GM12878 (cell line): ENCODE results near the gene LEMD1. TPM values are rescaled to one million over a fixed set of nuclear protein-coding genes. Genes with fewer than 3 reads are reported as not detected.
"Not testable (repeated sequence)": the region's sequence is repeated elsewhere in the genome, so short reads cannot be mapped to it uniquely, and the experiment has no call there.

Source experiments
- ATAC-seq: fragments of 200-7000 bp; cut with Tn5 transposase; 3 replicates; pipeline ENCODE4 v1.9.1; 2020; ENCODE audit warnings: mild to moderate bottlenecking, moderate library complexity
- BruUV-seq: library from RNA; stranded (reverse); fragments of 400-500 nt; replicated peaks from 2 replicates; lab custom pipeline; 2021; lab: Mats Ljungman, UMichigan
- CTCF ChIA-PET: fragments of 300-600 bp; sonication (Branson Sonifier 250); formaldehyde crosslinking; extraction: SDS; loops from one replicate; lab custom pipeline; 2021; ENCODE audit warnings: inconsistent platforms; lab: Yijun Ruan, JAX
- POLR2A ChIA-PET: fragments of 350-600 bp; formaldehyde crosslinking; extraction: SDS; loops from one replicate; lab custom pipeline; 2021; ENCODE audit warnings: inconsistent platforms; lab: Charles Lee
- RAD21 ChIA-PET: fragments of 300-600 bp; sonication (Branson Sonifier 250); formaldehyde crosslinking; loops from one replicate; lab custom pipeline; 2023; ENCODE audit warnings: antibody characterized with exemption; ENCODE audit not compliant: unreplicated experiment; lab: Charles Lee
- SMC1A ChIA-PET: fragments of 300-600 bp; sonication (Branson Sonifier 250); formaldehyde crosslinking; loops from one replicate; lab custom pipeline; 2023; ENCODE audit not compliant: unreplicated experiment, uncharacterized antibody; lab: Charles Lee
- DNase-seq: peaks from one replicate; pipeline ENCODE4 v3.0.0-alpha.2; 2011; ENCODE audit warnings: low read depth, low spot score
- FAIRE-seq: peaks from 3 replicates; lab custom pipeline; 2011; peaks lifted over from hg19 to GRCh38; lab: Jason Lieb, UNC
- H2AFZ ChIP-seq: 2 replicates; pipeline ENCODE4 v1.6.0; 2011; ENCODE audit warnings: low read depth, low read length, control low read depth; ENCODE audit not compliant: control insufficient read depth
- H3K27ac ChIP-seq: 2 replicates; pipeline ENCODE4 v1.5.1; 2011; ENCODE audit warnings: control low read depth; ENCODE audit not compliant: control insufficient read depth, insufficient read depth
- H3K27me3 ChIP-seq, 2 experiments: replicated peaks in 1 of 2; 2 replicates each; pipeline versions ENCODE4 v1.6.0 to v1.6.1; 2011; ENCODE audit warnings: low read length in 1 of 2; ENCODE audit not compliant: control insufficient read depth in 2 of 2, insufficient read depth in 2 of 2
- H3K36me3 ChIP-seq, 2 experiments: 2 replicates each; pipeline ENCODE4 v1.5.1; 2011; ENCODE audit warnings: low read length in 1 of 2; ENCODE audit not compliant: control insufficient read depth in 2 of 2, insufficient read depth in 2 of 2
- H3K4me1 ChIP-seq: 2 replicates; pipeline ENCODE4 v1.6.1; 2011; ENCODE audit warnings: mild to moderate bottlenecking, low read length, moderate library complexity, mixed read lengths; ENCODE audit not compliant: control insufficient read depth, insufficient read depth
- H3K4me2 ChIP-seq: 2 replicates; pipeline ENCODE4 v1.6.0; 2011; ENCODE audit warnings: control low read depth; ENCODE audit not compliant: control insufficient read depth, insufficient read depth
- H3K4me3 ChIP-seq: fragments of 200-600 bp; sonication (generic); 2 replicates; pipeline ENCODE4 v1.5.1; 2016
- H3K79me2 ChIP-seq: 2 replicates; pipeline ENCODE4 v1.6.0; 2011; ENCODE audit warnings: low read length; ENCODE audit not compliant: control insufficient read depth, insufficient read depth
- H3K9ac ChIP-seq: 2 replicates; pipeline ENCODE4 v1.8.0; 2011; ENCODE audit warnings: low read length, control low read depth, mixed read lengths; ENCODE audit not compliant: control insufficient read depth, insufficient read depth
- H3K9me3 ChIP-seq: replicated peaks from 3 replicates; pipeline ENCODE4 v1.5.1; 2011; ENCODE audit warnings: mild to moderate bottlenecking, low read length; ENCODE audit not compliant: control insufficient read depth, insufficient read depth
- H4K20me1 ChIP-seq: 2 replicates; pipeline ENCODE4 v1.6.0; 2011; ENCODE audit not compliant: control insufficient read depth, insufficient read depth
- CBX3 ChIP-seq: fragments of 200-600 bp; sonication (generic); IDR thresholded peaks from 2 replicates; pipeline ENCODE4 v1.6.1; 2016; ENCODE audit warnings: low read depth, borderline replicate concordance
- EED ChIP-seq: sonication (generic); IDR thresholded peaks from 2 replicates; pipeline ENCODE4 v1.6.1; 2016; ENCODE audit warnings: antibody characterized with exemption, low read depth
- FOXM1 ChIP-seq: IDR thresholded peaks from 2 replicates; pipeline ENCODE4 v1.6.1; 2012; ENCODE audit warnings: low read depth, mild to moderate bottlenecking, inconsistent platforms, low read length, moderate library complexity
- HCFC1 ChIP-seq: fragments of 150-350 bp; IDR thresholded peaks from 2 replicates; pipeline ENCODE4 v1.6.1; 2014; ENCODE audit warnings: low read length
- LARP7 ChIP-seq: fragments of 450-650 bp; IDR thresholded peaks from 2 replicates; pipeline ENCODE4 v1.6.1; 2017; ENCODE audit warnings: mild to moderate bottlenecking
- POLR2AphosphoS5 ChIP-seq: IDR thresholded peaks from 2 replicates; pipeline ENCODE4 v1.6.1; 2011; ENCODE audit warnings: mild to moderate bottlenecking, low read length, inconsistent platforms
- POU2F2 ChIP-seq: IDR thresholded peaks from 3 replicates; pipeline ENCODE4 v1.6.1; 2011; ENCODE audit warnings: low read depth, mild to moderate bottlenecking, low read length, borderline replicate concordance
- SIX5 ChIP-seq: IDR thresholded peaks from 2 replicates; pipeline ENCODE4 v1.6.1; 2011; ENCODE audit warnings: mild to moderate bottlenecking, low read depth, low read length, moderate library complexity; ENCODE audit not compliant: severe bottlenecking
- SP1 ChIP-seq: IDR thresholded peaks from one replicate; pipeline ENCODE4 v1.6.1; 2011; ENCODE audit warnings: low read depth, low read length
- SRF ChIP-seq, 2 experiments: IDR thresholded peaks; 2 replicates each; pipeline ENCODE4 v1.6.1; 2011; ENCODE audit warnings: low read depth in 2 of 2, low read length in 2 of 2, mild to moderate bottlenecking in 1 of 2, moderate library complexity in 1 of 2
- ZNF217 ChIP-seq: fragments of 450-650 bp; IDR thresholded peaks from 2 replicates; pipeline ENCODE4 v1.6.1; 2017; ENCODE audit warnings: antibody characterized with exemption, mild to moderate bottlenecking
- WGBS: methylation state at CpG from one replicate; pipeline ENCODE4 v1.1.6; 2016; ENCODE audit warnings: low lambda C conversion rate; ENCODE audit not compliant: insufficient replicate concordance, insufficient coverage; ENCODE audit errors: missing lambda C conversion rate; 5-methylcytosine and 5-hydroxymethylcytosine counted together
- in situ Hi-C: fragments of 300-500 bp; cut with MboI; formaldehyde crosslinking; loops from 9 replicates; pipeline ENCODE4 v1.14.3; 2018; ENCODE audit warnings: mixed read lengths
- intact Hi-C: fragments of 100-400 bp; cut with micrococcal nuclease; formaldehyde crosslinking; loops from one replicate; pipeline ENCODE4 v1.14.2; 2022; ENCODE audit not compliant: unreplicated experiment
- polyA plus RNA-seq, 11 experiments: library from polyadenylated mRNA; depleted of rRNA in 4 of 11; unstranded in 6 of 11; stranded (reverse) in 5 of 11; fragments of >200 nt; fragmentation: Nextera tagmentation in 4 of 11; fragmentation: Illumina TruSeq in 1 of 11; extraction: Ambion mirVana in 4 of 11; extraction: Trizol in 1 of 11; gene quantifications; 1 replicate in 1 of 11; 2 replicates in 10 of 11; pipeline versions ENCODE4 v1.2.1 to v1.2.3, GENCODE V29; 2011 to 2016; ENCODE audit warnings: inconsistent platforms in 2 of 11, missing spikeins in 2 of 11, low read depth in 1 of 11
- total RNA-seq, 4 experiments: library from RNA; depleted of rRNA in 3 of 4; stranded (reverse); fragments of >200 nt in 3 of 4; fragmentation: Illumina TruSeq in 1 of 4; extraction: Trizol in 1 of 4; gene quantifications; 2 replicates each; pipeline versions ENCODE4 v1.2.1 to v1.2.3, GENCODE V29; 2013 to 2021
- TF ChIP-seq, protein P1 (sequence below): fragments of 450-650 bp; conservative IDR thresholded peaks from 2 replicates; pipeline ENCODE4 v1.6.1; 2017; ENCODE audit warnings: mild to moderate bottlenecking, moderate library complexity
- TF ChIP-seq, protein P2 (sequence below): IDR thresholded peaks from 2 replicates; pipeline ENCODE4 v1.6.1; 2011; ENCODE audit warnings: borderline replicate concordance, low read depth, mild to moderate bottlenecking, moderate library complexity, mixed read lengths, low read length; ENCODE audit not compliant: insufficient read depth; ENCODE audit errors: extremely low read length

Gene LEMD1
- total and polyA plus RNA-seq, 10 of the 15 experiments (the other 5 are each of a cell fraction or from before 2014, with no cell fraction given): 0.19 to 1.2 (median 0.26) TPM; not detected in 7

GRCh38 chr1:205432692-205433091, 10.8 kb upstream of the LEMD1 start:
- CTCF ChIA-PET: interaction anchor here (0.5 to 8.8 kb wide), 9 partner anchors 9 to 147 kb away, joined by 3 to 191 read pairs (median 3); no protein-coding TSS in a partner anchor
- H2AFZ ChIP-seq, H3K4me1 ChIP-seq, H3K27me3 ChIP-seq, H3K9ac ChIP-seq, intact Hi-C loops, BruUV-seq, H4K20me1 ChIP-seq, H3K36me3 ChIP-seq, H3K27ac ChIP-seq, H3K4me2 ChIP-seq, FAIRE-seq, in situ Hi-C loops, H3K4me3 ChIP-seq, DNase-seq, H3K9me3 ChIP-seq, ATAC-seq, POLR2A ChIA-PET, H3K79me2 ChIP-seq: not testable (repeated sequence)
- SMC1A ChIA-PET: interaction anchor here (0.6 to 2.9 kb wide), 5 partner anchors 9 to 1297 kb away, joined by 3 to 15 read pairs (median 3); no protein-coding TSS in a partner anchor
- WGBS: 0% methylated on average over 1 of the region's 1 CpG
- RAD21 ChIA-PET: interaction anchor here (1.3 to 3.9 kb wide), 3 partner anchors 47 to 78 kb away, joined by 3 to 33 read pairs (median 3); no protein-coding TSS in a partner anchor

GRCh38 chr1:205432116-205432515, 10.3 kb upstream of the LEMD1 start:
- peaks cover 3% of the 10 kb centered on the region for H3K4me1 ChIP-seq
- ChIA-PET SMC1A (interaction anchor here (1.6 to 2.9 kb wide), 6 partner anchors 9 to 159 kb away, joined by 5 to 39 read pairs (median 14); no protein-coding TSS in a partner anchor), CTCF (interaction anchor here (0.8 to 8.8 kb wide), 16 partner anchors 9 to 158 kb away, joined by 3 to 191 read pairs (median 12); partner anchors contain the start of gene LEMD1), POLR2A (no interaction called here), RAD21 (interaction anchor here (1.3 to 3.9 kb wide), 4 partner anchors 17 to 91 kb away, joined by 5 to 33 read pairs (median 8); no protein-coding TSS in a partner anchor)
- H3K27me3 ChIP-seq: peaks cover 3 to 4% of the 10 kb centered on the region in 2 experiments; a peak in 2 of 4 replicates
- WGBS: 60% methylated on average over 2 of the region's 2 CpGs
- H4K20me1 ChIP-seq: no peaks in the 10 kb centered on the region
- FAIRE-seq: no peak
- intact Hi-C loops: no loop called here
- H3K36me3 ChIP-seq: no peaks in the 10 kb centered on the region
- no peak overlapping the region for H3K4me2 ChIP-seq
- H3K9ac ChIP-seq: no peak overlapping the region
- no peak overlapping the region for H3K4me3 ChIP-seq
- H3K27ac ChIP-seq: no peak overlapping the region
- no TSS peak for BruUV-seq
- no peak overlapping the region for H2AFZ ChIP-seq
- DNase-seq: no peak
- H3K79me2 ChIP-seq: no peaks in the 10 kb centered on the region
- ATAC-seq: no peak
- H3K9me3 ChIP-seq: no peaks in the 10 kb centered on the region
- TF ChIP-seq FOXM1 (no peak), POLR2AphosphoS5 (no peak), SRF (IDR thresholded peaks at IDR 0.05; ENCODE audit: low read depth in 2 of 2, low read length in 2 of 2) (no peak), SIX5 (no peak), HCFC1 (no peak), LARP7 (no peak), EED (no peak), POU2F2 (no peak), SP1 (no peak), ZNF217 (no peak), CBX3 (no peak)
- TF ChIP-seq, protein P1, sequence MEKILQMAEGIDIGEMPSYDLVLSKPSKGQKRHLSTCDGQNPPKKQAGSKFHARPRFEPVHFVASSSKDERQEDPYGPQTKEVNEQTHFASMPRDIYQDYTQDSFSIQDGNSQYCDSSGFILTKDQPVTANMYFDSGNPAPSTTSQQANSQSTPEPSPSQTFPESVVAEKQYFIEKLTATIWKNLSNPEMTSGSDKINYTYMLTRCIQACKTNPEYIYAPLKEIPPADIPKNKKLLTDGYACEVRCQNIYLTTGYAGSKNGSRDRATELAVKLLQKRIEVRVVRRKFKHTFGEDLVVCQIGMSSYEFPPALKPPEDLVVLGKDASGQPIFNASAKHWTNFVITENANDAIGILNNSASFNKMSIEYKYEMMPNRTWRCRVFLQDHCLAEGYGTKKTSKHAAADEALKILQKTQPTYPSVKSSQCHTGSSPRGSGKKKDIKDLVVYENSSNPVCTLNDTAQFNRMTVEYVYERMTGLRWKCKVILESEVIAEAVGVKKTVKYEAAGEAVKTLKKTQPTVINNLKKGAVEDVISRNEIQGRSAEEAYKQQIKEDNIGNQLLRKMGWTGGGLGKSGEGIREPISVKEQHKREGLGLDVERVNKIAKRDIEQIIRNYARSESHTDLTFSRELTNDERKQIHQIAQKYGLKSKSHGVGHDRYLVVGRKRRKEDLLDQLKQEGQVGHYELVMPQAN: no peak
- TF ChIP-seq, protein P2, sequence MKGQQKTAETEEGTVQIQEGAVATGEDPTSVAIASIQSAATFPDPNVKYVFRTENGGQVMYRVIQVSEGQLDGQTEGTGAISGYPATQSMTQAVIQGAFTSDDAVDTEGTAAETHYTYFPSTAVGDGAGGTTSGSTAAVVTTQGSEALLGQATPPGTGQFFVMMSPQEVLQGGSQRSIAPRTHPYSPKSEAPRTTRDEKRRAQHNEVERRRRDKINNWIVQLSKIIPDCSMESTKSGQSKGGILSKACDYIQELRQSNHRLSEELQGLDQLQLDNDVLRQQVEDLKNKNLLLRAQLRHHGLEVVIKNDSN: no peak
- in situ Hi-C loops: no loop called here
